Measurements from ENCODE around the gene SLC38A6. TPM values are rescaled to one million over a fixed set of nuclear protein-coding genes. Genes with fewer than 3 reads are reported as not detected.
A peak's percentile ranks its signal among the peaks of the same experiment; 100 is the strongest.

The SLC38A6 gene
- total and polyA plus RNA-seq, 10 of the 15 experiments (the other 5 are each of a cell fraction or from before 2014, with no cell fraction given) = 2.0 to 7.0 (median 3.7) TPM

DNA sequence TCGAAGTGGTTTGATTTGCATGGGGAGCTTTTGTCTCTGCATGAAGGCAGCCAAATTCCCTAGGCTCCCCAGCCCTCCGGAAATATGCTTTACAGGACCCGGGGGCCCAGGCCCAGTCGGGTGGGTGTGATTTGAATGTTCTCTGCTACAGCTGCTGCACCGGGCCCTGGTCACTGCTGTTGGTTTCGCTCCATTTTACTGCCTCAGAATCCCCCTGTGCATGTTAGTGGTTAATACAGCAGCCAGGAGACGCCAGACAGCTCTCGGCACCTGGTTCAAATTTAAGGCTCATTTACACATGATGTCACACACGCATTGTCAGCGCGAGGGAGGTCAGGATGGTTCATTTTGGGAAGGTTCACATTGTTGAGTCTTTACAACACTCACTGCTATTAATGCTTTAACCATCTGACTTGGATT is 99.6 kb downstream of the SLC38A6 start (continued):
- TF ChIP-seq POU2F2 (IDR thresholded peaks at IDR 0.05; ENCODE audit: borderline replicate concordance, low read depth, low read length) (peak; percentile 56; the same call in 1 of the 3 replicates), YBX1 (IDR thresholded peaks at IDR 0.05) (no peak), CBFB (IDR thresholded peaks at IDR 0.05; ENCODE audit: low read depth) (no peak), TCF12 (IDR thresholded peaks at IDR 0.05; ENCODE audit: low read depth, low read length) (peak; percentile 80), ZBED1 (IDR thresholded peaks at IDR 0.05; ENCODE audit: borderline replicate concordance) (no peak), CEBPB (IDR thresholded peaks at IDR 0.05; ENCODE audit: borderline replicate concordance in 1 of 2, low read depth in 2 of 2, low read length in 2 of 2) (no peak), KLF5 (IDR thresholded peaks at IDR 0.05; ENCODE audit: partially characterized antibody) (no peak), MXI1 (IDR thresholded peaks at IDR 0.05; ENCODE audit: low read depth, low read length) (0 out of 2 replicates have a peak, but pooled peaks have one; percentile 36), TBL1XR1 (IDR thresholded peaks at IDR 0.05; ENCODE audit: low read depth, low read length) (0 out of 2 replicates have a peak, but pooled peaks have one; percentile 46), BRCA1 (IDR thresholded peaks at IDR 0.05; ENCODE audit: low read depth, low read length) (no peak)
- TF ChIP-seq, protein P1, sequence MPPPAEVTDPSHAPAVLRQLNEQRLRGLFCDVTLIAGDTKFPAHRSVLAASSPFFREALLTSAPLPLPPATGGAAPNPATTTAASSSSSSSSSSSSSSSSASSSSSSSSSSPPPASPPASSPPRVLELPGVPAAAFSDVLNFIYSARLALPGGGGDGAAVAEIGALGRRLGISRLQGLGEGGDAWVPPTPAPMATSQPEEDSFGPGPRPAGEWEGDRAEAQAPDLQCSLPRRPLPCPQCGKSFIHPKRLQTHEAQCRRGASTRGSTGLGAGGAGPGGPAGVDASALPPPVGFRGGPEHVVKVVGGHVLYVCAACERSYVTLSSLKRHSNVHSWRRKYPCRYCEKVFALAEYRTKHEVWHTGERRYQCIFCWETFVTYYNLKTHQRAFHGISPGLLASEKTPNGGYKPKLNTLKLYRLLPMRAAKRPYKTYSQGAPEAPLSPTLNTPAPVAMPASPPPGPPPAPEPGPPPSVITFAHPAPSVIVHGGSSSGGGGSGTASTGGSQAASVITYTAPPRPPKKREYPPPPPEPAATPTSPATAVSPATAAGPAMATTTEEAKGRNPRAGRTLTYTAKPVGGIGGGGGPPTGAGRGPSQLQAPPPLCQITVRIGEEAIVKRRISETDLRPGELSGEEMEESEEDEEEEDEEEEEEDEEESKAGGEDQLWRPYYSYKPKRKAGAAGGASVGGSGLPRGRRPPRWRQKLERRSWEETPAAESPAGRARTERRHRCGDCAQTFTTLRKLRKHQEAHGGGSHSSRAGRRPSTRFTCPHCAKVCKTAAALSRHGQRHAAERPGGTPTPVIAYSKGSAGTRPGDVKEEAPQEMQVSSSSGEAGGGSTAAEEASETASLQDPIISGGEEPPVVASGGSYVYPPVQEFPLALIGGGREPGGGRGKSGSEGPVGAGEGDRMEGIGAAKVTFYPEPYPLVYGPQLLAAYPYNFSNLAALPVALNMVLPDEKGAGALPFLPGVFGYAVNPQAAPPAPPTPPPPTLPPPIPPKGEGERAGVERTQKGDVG (CRISPR knock-in tag; IDR thresholded peaks at IDR 0.05) = no peak
- TF ChIP-seq, protein P2, sequence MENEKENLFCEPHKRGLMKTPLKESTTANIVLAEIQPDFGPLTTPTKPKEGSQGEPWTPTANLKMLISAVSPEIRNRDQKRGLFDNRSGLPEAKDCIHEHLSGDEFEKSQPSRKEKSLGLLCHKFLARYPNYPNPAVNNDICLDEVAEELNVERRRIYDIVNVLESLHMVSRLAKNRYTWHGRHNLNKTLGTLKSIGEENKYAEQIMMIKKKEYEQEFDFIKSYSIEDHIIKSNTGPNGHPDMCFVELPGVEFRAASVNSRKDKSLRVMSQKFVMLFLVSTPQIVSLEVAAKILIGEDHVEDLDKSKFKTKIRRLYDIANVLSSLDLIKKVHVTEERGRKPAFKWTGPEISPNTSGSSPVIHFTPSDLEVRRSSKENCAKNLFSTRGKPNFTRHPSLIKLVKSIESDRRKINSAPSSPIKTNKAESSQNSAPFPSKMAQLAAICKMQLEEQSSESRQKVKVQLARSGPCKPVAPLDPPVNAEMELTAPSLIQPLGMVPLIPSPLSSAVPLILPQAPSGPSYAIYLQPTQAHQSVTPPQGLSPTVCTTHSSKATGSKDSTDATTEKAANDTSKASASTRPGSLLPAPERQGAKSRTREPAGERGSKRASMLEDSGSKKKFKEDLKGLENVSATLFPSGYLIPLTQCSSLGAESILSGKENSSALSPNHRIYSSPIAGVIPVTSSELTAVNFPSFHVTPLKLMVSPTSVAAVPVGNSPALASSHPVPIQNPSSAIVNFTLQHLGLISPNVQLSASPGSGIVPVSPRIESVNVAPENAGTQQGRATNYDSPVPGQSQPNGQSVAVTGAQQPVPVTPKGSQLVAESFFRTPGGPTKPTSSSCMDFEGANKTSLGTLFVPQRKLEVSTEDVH (IDR thresholded peaks at IDR 0.05; ENCODE audit: low read depth, partially characterized antibody) = no peak
- TF ChIP-seq, protein P3, sequence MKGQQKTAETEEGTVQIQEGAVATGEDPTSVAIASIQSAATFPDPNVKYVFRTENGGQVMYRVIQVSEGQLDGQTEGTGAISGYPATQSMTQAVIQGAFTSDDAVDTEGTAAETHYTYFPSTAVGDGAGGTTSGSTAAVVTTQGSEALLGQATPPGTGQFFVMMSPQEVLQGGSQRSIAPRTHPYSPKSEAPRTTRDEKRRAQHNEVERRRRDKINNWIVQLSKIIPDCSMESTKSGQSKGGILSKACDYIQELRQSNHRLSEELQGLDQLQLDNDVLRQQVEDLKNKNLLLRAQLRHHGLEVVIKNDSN (IDR thresholded peaks at IDR 0.05; ENCODE audit: borderline replicate concordance, extremely low read length, insufficient read depth, low read depth, low read length) = no peak
- TF ChIP-seq, protein P4, sequence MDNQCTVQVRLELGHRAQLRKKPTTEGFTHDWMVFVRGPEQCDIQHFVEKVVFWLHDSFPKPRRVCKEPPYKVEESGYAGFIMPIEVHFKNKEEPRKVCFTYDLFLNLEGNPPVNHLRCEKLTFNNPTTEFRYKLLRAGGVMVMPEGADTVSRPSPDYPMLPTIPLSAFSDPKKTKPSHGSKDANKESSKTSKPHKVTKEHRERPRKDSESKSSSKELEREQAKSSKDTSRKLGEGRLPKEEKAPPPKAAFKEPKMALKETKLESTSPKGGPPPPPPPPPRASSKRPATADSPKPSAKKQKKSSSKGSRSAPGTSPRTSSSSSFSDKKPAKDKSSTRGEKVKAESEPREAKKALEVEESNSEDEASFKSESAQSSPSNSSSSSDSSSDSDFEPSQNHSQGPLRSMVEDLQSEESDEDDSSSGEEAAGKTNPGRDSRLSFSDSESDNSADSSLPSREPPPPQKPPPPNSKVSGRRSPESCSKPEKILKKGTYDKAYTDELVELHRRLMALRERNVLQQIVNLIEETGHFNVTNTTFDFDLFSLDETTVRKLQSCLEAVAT (IDR thresholded peaks at IDR 0.05) = no peak
- TF ChIP-seq, protein P5, sequence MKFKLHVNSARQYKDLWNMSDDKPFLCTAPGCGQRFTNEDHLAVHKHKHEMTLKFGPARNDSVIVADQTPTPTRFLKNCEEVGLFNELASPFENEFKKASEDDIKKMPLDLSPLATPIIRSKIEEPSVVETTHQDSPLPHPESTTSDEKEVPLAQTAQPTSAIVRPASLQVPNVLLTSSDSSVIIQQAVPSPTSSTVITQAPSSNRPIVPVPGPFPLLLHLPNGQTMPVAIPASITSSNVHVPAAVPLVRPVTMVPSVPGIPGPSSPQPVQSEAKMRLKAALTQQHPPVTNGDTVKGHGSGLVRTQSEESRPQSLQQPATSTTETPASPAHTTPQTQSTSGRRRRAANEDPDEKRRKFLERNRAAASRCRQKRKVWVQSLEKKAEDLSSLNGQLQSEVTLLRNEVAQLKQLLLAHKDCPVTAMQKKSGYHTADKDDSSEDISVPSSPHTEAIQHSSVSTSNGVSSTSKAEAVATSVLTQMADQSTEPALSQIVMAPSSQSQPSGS (IDR thresholded peaks at IDR 0.05; ENCODE audit: low read length) = no peak
- TF ChIP-seq, protein P6, sequence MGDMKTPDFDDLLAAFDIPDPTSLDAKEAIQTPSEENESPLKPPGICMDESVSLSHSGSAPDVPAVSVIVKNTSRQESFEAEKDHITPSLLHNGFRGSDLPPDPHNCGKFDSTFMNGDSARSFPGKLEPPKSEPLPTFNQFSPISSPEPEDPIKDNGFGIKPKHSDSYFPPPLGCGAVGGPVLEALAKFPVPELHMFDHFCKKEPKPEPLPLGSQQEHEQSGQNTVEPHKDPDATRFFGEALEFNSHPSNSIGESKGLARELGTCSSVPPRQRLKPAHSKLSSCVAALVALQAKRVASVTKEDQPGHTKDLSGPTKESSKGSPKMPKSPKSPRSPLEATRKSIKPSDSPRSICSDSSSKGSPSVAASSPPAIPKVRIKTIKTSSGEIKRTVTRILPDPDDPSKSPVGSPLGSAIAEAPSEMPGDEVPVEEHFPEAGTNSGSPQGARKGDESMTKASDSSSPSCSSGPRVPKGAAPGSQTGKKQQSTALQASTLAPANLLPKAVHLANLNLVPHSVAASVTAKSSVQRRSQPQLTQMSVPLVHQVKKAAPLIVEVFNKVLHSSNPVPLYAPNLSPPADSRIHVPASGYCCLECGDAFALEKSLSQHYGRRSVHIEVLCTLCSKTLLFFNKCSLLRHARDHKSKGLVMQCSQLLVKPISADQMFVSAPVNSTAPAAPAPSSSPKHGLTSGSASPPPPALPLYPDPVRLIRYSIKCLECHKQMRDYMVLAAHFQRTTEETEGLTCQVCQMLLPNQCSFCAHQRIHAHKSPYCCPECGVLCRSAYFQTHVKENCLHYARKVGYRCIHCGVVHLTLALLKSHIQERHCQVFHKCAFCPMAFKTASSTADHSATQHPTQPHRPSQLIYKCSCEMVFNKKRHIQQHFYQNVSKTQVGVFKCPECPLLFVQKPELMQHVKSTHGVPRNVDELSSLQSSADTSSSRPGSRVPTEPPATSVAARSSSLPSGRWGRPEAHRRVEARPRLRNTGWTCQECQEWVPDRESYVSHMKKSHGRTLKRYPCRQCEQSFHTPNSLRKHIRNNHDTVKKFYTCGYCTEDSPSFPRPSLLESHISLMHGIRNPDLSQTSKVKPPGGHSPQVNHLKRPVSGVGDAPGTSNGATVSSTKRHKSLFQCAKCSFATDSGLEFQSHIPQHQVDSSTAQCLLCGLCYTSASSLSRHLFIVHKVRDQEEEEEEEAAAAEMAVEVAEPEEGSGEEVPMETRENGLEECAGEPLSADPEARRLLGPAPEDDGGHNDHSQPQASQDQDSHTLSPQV (IDR thresholded peaks at IDR 0.05) = no peak
